ENCODE data around the gene SLC9A9.
A peak's percentile ranks its signal among the peaks of the same experiment; 100 is the strongest.

Gene SLC9A9

GRCh38 chr3:143429628-143430514 is 418.4 kb downstream of the SLC9A9 start:
- DNase-seq: peak; percentile 37
- peak overlapping the region; percentile 12; the same call in 1 of the 2 replicates for H3K27ac ChIP-seq (ENCODE audit: low read length)

GRCh38 chr3:143428294-143428693 is 420.0 kb downstream of the SLC9A9 start:
- H3K79me2 ChIP-seq (ENCODE audit: low read length): no peaks in the 10 kb centered on the region
- H3K9ac ChIP-seq (ENCODE audit: low read length): no peak overlapping the region
- H3K4me2 ChIP-seq (ENCODE audit: low read depth, low read length): no peak overlapping the region
- no peaks in the 10 kb centered on the region for H4K20me1 ChIP-seq (ENCODE audit: insufficient read depth, low read length)
- no peak overlapping the region for H2AFZ ChIP-seq (ENCODE audit: low read length)
- no peaks in the 10 kb centered on the region for H3K36me3 ChIP-seq (replicated peaks; ENCODE audit: insufficient read depth, low read length)
- H3K27ac ChIP-seq (ENCODE audit: low read length): no peak overlapping the region
- DNase-seq: no peak
- no peaks in the 10 kb centered on the region for H3K27me3 ChIP-seq (replicated peaks; ENCODE audit: insufficient read depth, low read length)
- TF ChIP-seq EZH2 (optimal IDR thresholded peaks at IDR 0.05; ENCODE audit: low read depth, low read length): no peak
- TF ChIP-seq EZH2phosphoT487 (IDR thresholded peaks at IDR 0.05; ENCODE audit: low read length): no peak
- TF ChIP-seq CTCF (IDR thresholded peaks at IDR 0.05; ENCODE audit: low read length): no peak
- no peaks in the 10 kb centered on the region for H3K9me2 ChIP-seq (replicated peaks; ENCODE audit: insufficient read depth, low read length)
- H3F3A ChIP-seq (ENCODE audit: insufficient read depth, low read length): no peaks in the 10 kb centered on the region
- H3K4me1 ChIP-seq (ENCODE audit: low read length): peaks cover 24% of the 10 kb centered on the region
- no peaks in the 10 kb centered on the region for H3K9me3 ChIP-seq (replicated peaks; ENCODE audit: insufficient read depth, low read length)
- H3K4me3 ChIP-seq (ENCODE audit: low read length): no peak overlapping the region

More at GRCh38 chr3:143429628-143430514, 418.4 kb downstream of the SLC9A9 start:
- H3K4me1 ChIP-seq (ENCODE audit: low read length): peaks cover 20% of the 10 kb centered on the region
- TF ChIP-seq EZH2 (optimal IDR thresholded peaks at IDR 0.05; ENCODE audit: low read depth, low read length): no peak
- TF ChIP-seq EZH2phosphoT487 (IDR thresholded peaks at IDR 0.05; ENCODE audit: low read length): no peak
- TF ChIP-seq CTCF (IDR thresholded peaks at IDR 0.05; ENCODE audit: low read length): no peak
- H3K4me2 ChIP-seq (ENCODE audit: low read depth, low read length): peak overlapping the region; percentile 14; the same call in 1 of the 2 replicates
- no peaks in the 10 kb centered on the region for H3K9me2 ChIP-seq (replicated peaks; ENCODE audit: insufficient read depth, low read length)
- no peak overlapping the region for H2AFZ ChIP-seq (ENCODE audit: low read length)
- H3K27me3 ChIP-seq (replicated peaks; ENCODE audit: insufficient read depth, low read length): no peaks in the 10 kb centered on the region
- no peaks in the 10 kb centered on the region for H3K9me3 ChIP-seq (replicated peaks; ENCODE audit: insufficient read depth, low read length)
- H3K36me3 ChIP-seq (replicated peaks; ENCODE audit: insufficient read depth, low read length): no peaks in the 10 kb centered on the region
- no peak overlapping the region for H3K4me3 ChIP-seq (ENCODE audit: low read length)
- no peaks in the 10 kb centered on the region for H3F3A ChIP-seq (ENCODE audit: insufficient read depth, low read length)
- H3K79me2 ChIP-seq (ENCODE audit: low read length): no peaks in the 10 kb centered on the region
- no peak overlapping the region for H3K9ac ChIP-seq (ENCODE audit: low read length)
- no peaks in the 10 kb centered on the region for H4K20me1 ChIP-seq (ENCODE audit: insufficient read depth, low read length)

- Histone ChIP-seq H3K9me2 (replicated peaks; ENCODE audit: insufficient read depth, low read length) (no peaks in the 10 kb centered on the region), H3K27ac (ENCODE audit: low read length) (no peak overlapping the region), H3K27me3 (replicated peaks; ENCODE audit: insufficient read depth, low read length) (no peaks in the 10 kb centered on the region), H3K9ac (ENCODE audit: low read length) (no peak overlapping the region), H3K4me3 (ENCODE audit: low read length) (no peak overlapping the region), H4K20me1 (ENCODE audit: insufficient read depth, low read length) (no peaks in the 10 kb centered on the region), H3K79me2 (ENCODE audit: low read length) (no peaks in the 10 kb centered on the region), H3K9me3 (replicated peaks; ENCODE audit: insufficient read depth, low read length) (no peaks in the 10 kb centered on the region), H3K4me1 (ENCODE audit: low read length) (peaks cover 24% of the 10 kb centered on the region), H2AFZ (ENCODE audit: low read length) (no peak overlapping the region), H3F3A (ENCODE audit: insufficient read depth, low read length) (no peaks in the 10 kb centered on the region), H3K36me3 (replicated peaks; ENCODE audit: insufficient read depth, low read length) (no peaks in the 10 kb centered on the region), H3K4me2 (ENCODE audit: low read depth, low read length) (no peak overlapping the region)
- peak; percentile 33 for DNase-seq
- TF ChIP-seq EZH2phosphoT487 (IDR thresholded peaks at IDR 0.05; ENCODE audit: low read length) (no peak), EZH2 (optimal IDR thresholded peaks at IDR 0.05; ENCODE audit: low read depth, low read length) (no peak), CTCF (IDR thresholded peaks at IDR 0.05; ENCODE audit: low read length) (no peak)
Measured at GRCh38 chr3:143427631-143428030, 420.6 kb downstream of the SLC9A9 start.
